Measurements from ENCODE around the gene ZFP36.

ZFP36 gene

DNA sequence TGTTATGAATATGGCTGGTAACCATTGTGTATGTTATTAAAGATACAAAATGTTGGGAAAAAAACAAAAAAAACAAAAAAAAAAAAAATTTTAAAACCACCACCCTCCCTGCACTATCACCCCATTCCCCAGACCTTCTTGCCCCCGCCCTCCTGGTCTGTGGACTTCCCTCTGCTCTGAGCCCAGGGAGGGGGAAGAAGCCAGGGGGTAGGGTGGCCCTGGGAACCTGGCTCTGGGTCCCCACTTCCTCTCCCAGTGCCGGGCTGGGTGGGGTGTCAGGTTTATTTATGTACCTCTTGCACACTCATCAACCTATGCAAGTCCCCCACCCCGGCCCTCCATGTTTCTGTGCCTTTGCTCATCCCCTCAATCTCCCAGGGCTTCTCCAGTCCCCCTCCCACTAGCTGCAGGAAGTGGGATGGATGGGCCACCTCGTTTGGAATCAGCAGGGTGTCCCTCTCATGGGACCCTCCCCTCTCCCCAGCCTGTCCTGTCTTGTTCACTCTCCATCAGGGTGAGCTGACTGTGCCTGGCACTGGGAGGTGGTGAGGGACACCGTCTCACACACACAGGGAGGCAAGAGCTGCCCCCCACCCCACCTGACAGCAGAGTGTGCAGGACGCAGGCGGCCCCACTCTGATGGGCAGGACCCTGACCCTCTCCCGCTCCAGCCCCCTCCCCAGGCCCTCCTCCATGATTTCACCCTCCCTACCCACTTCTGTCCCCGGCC, 21.6 kb upstream of the ZFP36 start:
- no peak for DNase-seq (ENCODE audit: low read depth)

DNA sequence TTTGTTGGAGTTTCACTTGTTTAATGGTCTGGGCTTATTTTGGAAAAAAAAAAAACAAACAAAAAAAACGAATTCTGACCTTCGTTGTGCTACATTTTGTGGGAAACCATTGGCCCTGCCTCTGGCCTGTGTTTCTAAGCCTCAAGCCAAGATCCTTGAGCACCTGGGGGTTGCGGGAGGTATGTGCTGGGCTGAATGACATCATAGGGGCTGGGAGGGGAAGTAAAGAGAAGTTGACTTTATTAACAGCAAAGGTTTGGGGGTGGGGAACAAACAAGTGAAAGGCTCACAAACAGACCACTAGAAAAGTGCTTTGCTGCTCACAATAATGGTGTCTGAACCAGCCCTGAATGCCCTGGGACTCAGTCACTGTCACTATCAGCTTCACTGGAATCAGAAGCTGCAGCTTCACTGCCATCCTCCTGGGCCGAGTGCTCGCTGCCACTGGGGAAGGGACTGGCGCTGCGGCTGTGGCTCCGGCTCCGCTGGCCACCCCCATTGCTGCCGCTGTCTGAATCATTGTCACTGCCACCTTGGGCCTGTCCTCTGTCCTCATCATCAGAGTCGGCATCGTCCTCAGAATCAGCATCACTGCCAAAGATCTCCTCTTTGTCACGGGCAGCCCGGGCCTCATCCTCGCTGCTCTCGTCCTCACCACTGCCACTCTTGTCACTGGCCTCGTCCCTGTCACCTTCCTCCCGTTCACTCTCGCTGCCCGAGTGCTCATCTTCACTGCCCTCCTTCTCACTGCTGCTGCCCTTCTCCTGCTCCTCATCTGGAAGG, 20.8 kb upstream of the ZFP36 start:
- no peak for DNase-seq (ENCODE audit: low read depth)

DNA sequence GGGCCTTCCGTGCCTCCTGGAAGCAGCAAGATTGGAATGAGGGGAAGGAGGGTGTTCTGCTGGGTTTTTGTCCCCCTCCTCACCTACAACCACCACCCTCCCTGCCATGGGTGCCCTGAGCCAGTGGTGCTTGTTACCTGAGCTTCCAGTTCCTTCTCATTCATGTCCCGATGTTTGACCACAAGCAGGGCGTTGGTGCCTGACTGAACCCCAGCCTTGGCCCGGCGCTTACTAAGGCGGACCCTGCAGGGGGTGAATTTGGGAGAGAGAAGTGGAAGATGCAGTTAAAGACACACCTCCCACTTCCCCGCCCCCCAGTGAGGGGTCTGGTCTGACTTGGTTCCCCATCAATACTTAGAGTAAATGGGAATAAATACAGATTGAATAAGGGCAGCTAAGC, 20.1 kb upstream of the ZFP36 start:
- DNase-seq (ENCODE audit: low read depth), result no peak

DNA sequence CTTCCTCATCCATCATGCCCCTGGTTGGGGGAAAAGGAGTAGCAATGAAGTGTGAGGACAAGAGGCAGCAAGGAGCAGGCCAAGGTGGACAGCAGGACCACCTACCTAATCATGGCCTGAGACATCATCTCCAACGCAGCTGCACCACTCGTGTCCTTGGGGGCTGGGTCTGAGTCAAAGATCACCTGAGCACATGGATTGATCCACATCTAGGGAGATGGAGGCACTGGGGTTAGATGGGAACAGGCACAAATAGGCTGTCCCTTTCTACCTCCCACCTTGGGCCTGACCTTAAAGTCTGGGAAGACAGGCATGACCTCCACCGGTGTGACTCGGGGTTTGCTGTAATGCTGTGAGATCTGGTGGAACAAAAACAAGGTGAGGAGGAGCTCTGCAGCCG, 18.0 kb upstream of the ZFP36 start:
- DNase-seq (ENCODE audit: low read depth), result no peak

DNA sequence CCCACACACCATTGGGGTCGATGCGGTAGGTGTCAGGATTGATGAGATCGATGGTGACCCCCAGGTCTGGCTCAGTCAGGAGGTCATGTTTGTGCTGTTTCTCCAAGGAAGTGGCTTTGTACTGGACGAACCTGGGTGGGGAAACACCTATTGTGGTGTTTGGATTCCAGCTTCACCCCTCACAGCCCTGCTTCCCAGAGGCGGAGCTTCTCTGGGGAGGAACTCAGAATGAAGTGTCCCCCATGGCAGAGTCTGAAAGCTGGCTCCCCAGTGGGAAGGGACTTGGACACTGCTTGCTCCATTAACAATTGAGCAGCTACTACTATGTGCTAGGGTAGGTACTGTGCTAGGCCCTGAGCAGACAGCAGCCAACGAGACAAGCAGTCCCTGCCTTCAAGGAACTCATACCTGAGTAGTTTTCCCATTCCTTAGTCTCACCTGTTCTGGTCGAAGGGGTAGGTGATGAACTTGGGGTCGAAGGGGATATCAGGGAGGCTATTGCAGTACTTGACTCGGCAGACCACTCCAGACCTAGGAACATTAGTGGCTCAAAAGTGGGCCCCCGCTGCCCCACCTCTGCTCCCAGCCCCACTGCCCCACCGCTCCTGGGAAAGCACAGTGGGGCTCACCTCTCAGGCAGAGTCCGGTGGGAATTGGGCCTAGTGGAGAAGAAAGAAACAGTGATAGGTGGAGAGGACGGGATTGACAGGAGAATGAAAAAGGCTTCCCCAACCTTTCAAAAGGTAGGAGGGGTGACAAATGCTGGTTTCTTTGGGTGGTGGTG, 16.8 kb upstream of the ZFP36 start:
- no peak for DNase-seq (ENCODE audit: low read depth)

DNA sequence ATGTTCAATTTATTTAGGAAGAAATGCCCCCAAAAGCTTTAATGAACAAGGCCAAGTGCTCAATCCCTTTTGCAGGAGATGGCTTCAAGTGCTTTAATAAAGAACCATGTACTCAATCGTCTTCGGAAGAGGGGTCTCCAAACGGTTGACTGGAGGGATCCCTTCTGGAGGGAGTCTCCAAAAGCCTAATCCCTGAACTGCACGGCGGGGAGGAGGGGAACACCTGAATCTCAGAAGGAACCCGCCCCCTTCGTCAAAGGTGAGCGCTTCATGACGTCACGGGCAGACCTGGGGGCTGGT, 16.2 kb upstream of the ZFP36 start:
- no peak for DNase-seq (ENCODE audit: low read depth)

DNA sequence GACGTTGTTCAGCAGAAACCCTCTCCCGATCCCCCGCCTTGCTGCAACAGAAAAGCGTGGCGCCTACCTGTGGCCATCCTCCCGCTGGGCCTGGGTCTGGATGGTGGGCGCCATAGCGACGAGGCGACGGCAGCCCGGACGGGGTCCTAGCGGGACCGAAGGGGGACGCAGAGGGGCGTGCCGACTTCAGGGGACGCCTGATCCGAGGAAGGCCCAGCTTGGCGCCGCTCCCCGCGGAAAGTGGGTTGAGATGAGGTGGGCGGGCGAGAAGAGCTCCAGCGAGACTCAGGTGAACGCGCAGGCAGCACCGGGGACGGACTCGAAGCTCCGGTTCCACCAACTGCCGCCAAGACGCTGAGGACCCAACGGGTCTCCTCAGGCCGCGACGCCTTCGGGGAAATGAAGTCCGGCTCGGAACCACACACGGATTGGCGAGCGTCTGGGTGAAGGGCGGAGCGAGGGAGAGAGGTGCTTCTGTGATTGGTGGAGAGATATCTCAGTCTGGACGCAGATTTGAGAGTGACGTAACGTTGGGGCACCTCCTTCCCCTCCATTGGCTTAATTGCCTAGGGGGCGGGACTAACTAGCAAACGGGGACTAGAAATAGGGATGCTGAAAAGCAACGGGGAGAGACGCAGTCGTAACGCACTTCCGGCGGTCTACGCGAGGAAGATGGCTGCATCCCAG, 15.8 kb upstream of the ZFP36 start, which contains the start of the genes MED29 and PAF1:
TSS of gene MED29 (plus strand) at position 628 of the 687 bp plus-strand sequence. CDS start at position 673, 45 bp downstream.
TSS of gene PAF1 (minus strand) at position 356 of the 687 bp plus-strand sequence. CDS start at position 114, 242 bp downstream.
- peak; percentile 92 for DNase-seq (ENCODE audit: low read depth)

DNA sequence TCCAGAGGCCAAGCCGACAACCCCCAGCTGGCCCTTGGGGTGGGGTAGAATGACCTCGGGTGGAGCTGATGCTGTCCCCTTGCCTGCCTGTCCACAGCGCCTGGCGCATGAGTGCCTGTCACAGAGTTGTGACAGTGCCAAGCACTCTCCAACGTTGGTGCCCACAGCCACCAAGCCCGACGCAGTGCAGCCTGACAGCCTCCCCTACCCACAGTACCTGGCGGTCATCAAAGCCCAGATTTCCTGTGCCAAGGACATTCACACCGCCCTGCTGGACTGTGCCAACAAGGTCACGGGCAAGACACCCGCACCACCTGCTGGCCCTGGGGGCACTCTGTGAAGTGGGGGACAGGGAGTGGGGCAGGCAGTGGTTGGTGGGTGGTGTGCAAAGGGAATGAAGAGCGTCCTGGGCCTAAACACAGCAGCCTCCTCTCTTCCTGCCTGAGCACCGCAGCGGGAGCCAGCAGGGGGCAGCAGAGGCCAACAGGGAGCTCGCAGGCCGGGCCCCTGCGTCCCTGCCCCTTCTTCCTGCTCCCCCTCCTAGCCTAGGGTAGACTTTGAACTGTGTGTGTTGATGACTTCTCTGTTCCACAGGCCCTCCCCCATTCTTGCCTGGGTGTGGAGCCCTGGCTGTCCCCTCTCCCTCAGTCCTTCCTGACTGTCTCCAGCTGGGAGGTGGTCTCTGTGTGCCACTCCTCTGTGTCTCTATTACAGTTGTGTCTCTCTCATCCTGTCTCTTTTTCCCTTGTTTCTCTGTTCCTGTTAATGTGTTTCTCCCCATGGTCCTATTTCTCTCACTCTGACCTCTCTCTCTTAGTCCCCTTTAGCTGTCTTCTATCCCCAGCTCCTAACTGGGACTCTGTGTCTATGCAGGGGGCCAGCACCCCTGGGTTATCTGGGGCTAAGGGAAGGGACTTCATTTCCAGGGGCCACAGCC, 9.0 kb upstream of the ZFP36 start:
- DNase-seq (ENCODE audit: low read depth), result peak; percentile 93

DNA sequence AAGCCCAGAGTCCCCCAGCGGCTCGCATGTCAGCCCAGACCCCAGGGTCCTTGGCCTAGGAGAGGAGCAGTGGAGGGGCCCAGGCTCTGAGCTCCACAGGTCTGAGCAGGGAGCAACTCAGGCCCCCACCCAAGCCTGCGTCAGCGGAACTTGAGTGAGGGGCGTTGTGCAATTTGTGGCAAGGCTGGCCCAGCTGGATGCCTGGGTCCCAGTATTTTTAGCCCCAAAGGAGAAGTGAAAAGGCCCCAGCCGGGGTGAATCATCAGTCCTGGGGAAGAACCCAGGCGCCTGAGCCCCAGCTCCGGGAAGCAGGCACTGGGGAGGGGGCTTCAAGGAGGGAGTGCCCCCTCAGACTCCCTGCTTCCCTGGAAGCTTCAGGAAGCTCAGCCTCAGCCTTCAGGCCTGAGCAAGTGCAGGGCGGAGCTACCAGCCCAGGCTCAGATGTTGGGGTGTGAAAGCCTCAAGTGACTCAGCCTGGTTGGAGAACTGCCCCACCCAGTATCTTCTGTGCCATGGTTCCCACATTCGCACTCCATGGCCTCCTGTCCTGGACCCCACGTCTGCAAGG, 8.3 kb upstream of the ZFP36 start:
- no peak for DNase-seq (ENCODE audit: low read depth)

DNA sequence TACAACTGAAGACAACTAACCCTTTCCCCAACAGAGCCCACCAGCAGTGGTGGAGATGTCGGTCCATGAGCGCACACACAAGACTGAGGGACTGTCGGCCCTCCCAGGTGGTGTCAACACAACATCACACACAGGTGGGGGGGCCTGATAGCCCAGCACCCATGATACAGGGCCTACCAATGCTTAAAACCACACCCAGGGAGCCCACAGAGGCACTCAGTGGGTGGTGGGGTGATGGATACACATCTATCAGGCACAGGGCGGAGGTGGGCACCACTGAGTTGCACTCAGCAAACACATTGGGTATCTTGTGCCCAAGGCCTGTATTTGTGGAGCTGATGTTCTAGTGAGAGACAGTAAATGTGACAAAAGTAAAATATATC, 7.0 kb upstream of the ZFP36 start:
- no peak for DNase-seq (ENCODE audit: low read depth)

DNA sequence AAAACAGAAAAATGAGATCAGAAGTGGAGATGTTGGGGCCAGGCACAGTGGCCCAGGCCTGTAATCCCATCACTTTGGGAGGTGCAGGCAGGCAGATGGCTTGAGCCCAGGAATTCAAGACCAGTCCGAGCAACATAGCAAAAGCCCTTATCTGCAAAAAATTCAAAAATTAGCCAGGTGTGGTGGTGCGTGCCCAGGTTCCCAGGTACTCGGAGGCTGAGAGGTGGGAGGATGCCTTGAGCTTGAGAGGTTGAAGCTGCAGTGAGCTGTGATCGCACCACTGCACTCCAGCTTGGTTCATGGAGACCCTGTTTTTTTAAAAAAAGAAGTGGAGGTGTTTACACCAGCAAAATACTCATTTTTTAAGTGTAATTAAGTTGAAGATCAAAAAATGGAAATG, 6.6 kb upstream of the ZFP36 start:
- DNase-seq (ENCODE audit: low read depth), result no peak

DNA sequence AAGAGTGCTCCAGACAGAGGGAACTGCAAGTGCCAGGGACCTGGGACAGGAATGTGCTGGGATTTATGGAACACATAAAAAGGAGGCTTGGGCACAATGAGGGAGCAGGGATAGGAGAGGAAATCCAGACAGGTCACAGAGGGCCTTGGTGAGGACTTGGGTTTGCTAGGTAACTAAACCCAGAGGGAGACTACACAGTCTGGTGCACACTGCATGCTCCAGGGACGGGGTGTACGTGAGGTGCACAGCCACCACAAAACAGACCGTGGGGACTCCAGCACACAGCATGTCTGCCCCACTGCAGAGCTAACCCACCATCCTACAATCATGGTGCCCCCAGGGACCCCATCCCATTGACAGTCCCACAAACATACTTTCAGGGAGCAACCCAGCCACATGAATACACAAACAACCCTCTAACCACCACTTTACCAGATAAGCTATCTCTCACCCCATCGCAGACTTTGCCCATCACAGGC, 5.5 kb upstream of the ZFP36 start:
- DNase-seq (ENCODE audit: low read depth), result no peak

DNA sequence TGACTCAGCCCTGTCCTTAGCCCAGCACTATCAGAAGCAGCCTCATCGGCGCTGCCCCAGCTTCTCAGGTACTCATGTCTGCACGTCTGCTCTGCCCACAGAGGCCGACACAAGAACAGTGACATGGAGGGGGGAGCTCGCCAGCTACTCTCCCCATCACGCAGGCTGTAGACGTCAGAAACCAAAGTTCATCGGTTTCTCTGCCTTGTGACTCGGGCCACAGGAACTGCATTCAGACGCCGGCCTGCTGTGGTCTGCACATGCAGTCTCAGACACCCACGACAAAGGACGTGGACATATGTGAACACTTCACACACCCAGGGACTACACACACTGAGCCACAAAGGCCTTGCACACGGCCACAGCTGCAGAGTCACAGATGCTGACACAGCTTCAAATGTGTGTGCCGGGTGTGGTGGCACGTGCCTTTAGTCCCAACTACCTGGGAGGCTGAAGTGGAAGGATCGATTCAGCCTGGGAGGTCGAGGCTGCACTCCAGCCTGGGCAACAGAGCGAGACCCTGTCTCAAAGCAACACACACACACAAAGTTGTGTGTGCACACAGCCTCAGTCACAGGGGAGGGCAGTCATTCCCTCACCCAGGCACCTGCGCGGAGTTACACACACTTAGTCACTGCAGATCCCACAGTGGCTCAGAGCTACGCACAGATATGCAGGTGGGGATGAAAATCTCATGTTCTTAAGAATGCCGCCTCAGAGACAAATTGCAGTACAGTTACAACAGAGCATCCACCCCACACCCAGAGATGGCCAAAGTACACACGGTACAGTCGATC, 4.9 kb upstream of the ZFP36 start:
- DNase-seq (ENCODE audit: low read depth), result peak; percentile 82

DNA sequence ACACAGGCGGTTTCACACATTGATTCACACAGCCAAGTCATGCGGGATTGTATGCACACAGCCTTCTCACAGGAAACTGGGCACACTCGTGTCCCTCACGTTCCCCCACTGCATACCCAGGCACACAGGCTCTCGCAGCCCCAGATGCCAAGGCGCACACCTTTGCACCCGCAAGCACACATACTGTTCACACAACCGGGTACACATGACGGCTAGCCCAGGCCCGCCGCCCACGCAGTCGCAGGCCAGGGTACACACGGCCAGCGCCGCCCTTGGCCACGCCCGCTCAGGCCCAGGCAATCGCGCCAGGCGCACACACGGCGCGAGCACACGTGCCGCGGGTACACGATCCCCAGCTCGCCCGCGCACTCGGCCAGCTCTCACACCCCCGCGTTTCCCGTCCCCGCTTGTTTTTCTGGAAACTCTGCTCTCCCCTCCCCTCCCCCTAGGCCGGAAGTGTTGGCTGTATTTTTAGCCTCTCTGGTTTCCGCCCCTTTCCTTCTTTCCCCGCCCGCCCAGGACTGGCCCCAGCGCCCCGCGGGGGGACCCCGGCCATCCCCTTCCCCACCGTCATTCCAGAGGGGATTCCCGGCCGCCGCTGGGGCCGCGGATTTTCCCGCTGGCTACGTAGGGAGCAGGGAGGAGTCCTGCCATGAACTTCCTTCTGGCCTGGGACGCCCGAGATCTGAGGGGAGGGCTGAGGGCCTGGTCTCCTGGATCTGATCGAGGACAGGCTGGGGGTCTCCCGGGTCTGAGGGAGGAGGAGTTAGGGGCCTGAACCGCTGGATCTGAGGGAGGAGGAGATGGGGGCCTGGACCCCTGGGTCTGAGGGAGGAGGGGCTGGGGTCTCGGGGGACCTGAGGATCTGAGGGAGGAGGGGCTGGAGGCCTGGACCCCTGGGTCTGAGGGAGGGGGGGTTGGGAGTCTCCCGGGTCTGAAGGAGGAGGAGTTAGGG, 4.0 kb upstream of the ZFP36 start:
- peak; percentile 80 for DNase-seq (ENCODE audit: low read depth)

DNA sequence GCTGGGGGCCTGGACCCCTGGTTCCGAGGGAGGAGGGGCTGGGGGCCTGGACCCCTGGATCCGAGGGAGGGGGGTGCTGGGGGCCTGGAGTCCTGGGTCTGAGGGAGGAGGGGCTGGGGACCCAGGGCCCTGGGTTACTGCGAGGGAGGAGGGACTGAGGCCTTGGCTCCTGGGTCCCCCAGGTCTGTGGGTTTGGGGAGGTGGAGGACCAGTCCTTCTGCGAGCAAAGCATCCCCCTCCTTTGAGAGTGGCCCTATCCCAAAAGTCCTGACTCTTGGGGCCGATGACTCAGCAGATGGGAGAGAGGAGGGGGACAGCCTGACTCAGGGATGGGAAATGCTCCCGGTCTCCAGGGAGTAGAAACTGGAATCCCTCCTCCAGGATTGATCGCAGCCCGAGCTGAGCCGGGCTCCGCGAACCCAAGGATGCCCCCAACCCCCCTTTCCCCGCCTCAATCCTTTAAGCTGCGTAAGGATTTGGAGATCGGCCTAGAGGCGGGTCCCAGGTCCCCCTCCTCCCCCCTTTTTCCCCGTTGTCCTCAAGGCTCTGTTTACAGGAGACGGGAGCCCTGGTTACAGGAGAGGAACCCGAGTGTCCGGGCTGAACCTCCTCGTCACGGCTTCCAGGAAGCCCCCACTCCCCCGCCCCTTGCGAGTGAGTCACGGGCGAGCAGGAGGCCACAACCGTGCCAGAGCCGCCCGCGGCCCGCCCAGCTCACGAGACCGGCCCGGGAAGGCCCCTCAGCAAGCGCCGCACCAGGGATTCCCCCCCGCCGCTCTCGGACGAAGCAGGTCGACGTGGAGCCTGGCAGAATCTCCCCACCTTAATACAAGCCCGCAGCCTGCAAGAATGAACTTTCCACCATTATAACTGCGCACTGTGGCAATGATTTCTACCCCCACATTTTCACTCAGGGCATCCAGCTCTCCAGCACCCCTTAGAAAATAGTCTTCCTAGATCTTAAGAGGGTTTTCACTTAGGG, 3.0 kb upstream of the ZFP36 start:
- peak; percentile 94 for DNase-seq (ENCODE audit: low read depth)

DNA sequence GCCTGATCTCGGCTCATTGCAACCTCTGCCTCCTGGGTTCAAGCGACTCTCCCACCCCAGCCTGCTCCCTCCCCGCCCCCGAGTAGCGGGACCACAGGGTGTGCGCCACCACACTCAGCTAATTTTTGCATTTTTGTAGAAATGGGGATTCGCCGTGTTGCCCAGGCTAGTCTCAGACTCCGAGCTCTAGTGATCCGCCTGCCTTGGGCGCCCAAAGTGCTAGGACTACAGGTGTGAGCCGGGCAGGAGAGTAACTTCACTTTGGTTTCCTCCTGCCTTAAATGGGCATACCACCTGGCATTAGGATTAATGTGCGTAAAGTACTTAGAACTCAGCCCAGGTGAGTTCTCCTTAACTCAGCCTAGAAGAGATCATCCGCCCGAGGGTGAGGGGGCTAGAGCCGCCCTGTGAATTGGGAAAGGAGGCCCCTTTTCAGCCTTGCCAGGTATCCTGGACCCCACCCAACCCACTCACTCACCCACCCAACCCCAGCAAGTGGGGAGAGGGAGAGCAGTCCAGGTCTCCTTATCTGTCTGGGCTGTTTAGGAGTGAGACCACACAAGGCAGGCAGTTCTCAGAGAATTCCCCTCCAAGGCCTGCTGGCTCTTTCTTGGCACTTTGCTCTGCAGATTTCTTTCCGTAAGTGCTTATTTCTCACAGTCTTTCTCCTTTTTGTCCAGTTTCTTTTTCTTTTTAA, 1.2 kb upstream of the ZFP36 start:
- DNase-seq (ENCODE audit: low read depth), result no peak
